K562 (cell line): Measurements from ENCODE around the gene DNAH8. TPM values are rescaled to one million over a fixed set of nuclear protein-coding genes. Genes with fewer than 3 reads are reported as not detected.
"Not testable (repeated sequence)": the region's sequence is repeated elsewhere in the genome, so short reads cannot be mapped to it uniquely, and the experiment has no call there.

Source experiments
- CCNT2 ChIP-seq: IDR thresholded peaks from 2 replicates; pipeline ENCODE4 v1.6.1; 2011; ENCODE audit warnings: borderline replicate concordance, low read depth, mild to moderate bottlenecking, moderate library complexity, mixed read lengths, low read length; ENCODE audit not compliant: insufficient read length; ENCODE audit errors: extremely low read depth
- CHAMP1 ChIP-seq: fragments of 450-650 bp; IDR thresholded peaks from 2 replicates; pipeline ENCODE4 v1.6.1; 2016; ENCODE audit warnings: mild to moderate bottlenecking
- CXXC5 ChIP-seq: fragments of 250-450 bp; sonication (Bioruptor Pico); IDR thresholded peaks from 2 replicates; pipeline ENCODE4 v1.8.0; 2022; ENCODE audit warnings: inconsistent platforms, mild to moderate bottlenecking, moderate library complexity
- FOSL1 ChIP-seq: fragments of 200-800 bp; sonication (Bioruptor generic); conservative IDR thresholded peaks from 2 replicates; pipeline ENCODE4 v1.6.1; 2016; ENCODE audit warnings: missing genetic modification characterization, missing compliant biosample characterization
- FOXM1 ChIP-seq, 2 experiments: fragments of 450-650 bp in 1 of 2; sonication (generic) in 1 of 2; formaldehyde crosslinking in 1 of 2; IDR thresholded peaks; 2 replicates each; pipeline versions ENCODE4 v1.6.1 to v1.9.0; 2017 to 2022; ENCODE audit warnings: low read depth in 2 of 2, mild to moderate bottlenecking in 2 of 2, missing genetic modification reagents in 1 of 2, moderate library complexity in 1 of 2
- HDAC2 ChIP-seq: fragments of 450-650 bp; IDR thresholded peaks from 2 replicates; pipeline ENCODE4 v1.6.1; 2016; ENCODE audit warnings: mild to moderate bottlenecking
- HES1 ChIP-seq: fragments of 450-650 bp; IDR thresholded peaks from 2 replicates; pipeline ENCODE4 v1.6.1; 2016; ENCODE audit warnings: low read depth, mild to moderate bottlenecking, moderate library complexity
- HMG20A ChIP-seq: fragments of 450-650 bp; formaldehyde crosslinking; conservative IDR thresholded peaks from 2 replicates; pipeline ENCODE4 v1.4.0; 2020; ENCODE audit warnings: mild to moderate bottlenecking, mixed read lengths
- KLF16 ChIP-seq: IDR thresholded peaks from 2 replicates; pipeline ENCODE4 v1.6.1; 2016; ENCODE audit warnings: antibody characterized with exemption
- LEF1 ChIP-seq: fragments of 450-650 bp; IDR thresholded peaks from 2 replicates; pipeline ENCODE4 v1.6.1; 2016; ENCODE audit warnings: mild to moderate bottlenecking
- MNT ChIP-seq, 2 experiments: fragments of 450-650 bp; conservative IDR thresholded peaks; 2 replicates each; pipeline ENCODE4 v1.6.1; 2017; ENCODE audit warnings: mild to moderate bottlenecking in 2 of 2, moderate library complexity in 2 of 2
- MTA3 ChIP-seq: fragments of 450-650 bp; formaldehyde crosslinking; IDR thresholded peaks from 2 replicates; pipeline ENCODE4 v1.6.1; 2017; ENCODE audit warnings: mild to moderate bottlenecking, borderline replicate concordance
- NCOR1 ChIP-seq: fragments of 450-650 bp; IDR thresholded peaks from 2 replicates; pipeline ENCODE4 v1.6.1; 2016; ENCODE audit warnings: mild to moderate bottlenecking, moderate library complexity
- NFIC ChIP-seq: fragments of 450-650 bp; IDR thresholded peaks from 2 replicates; pipeline ENCODE4 v1.6.1; 2017; ENCODE audit warnings: mild to moderate bottlenecking, inconsistent platforms
- PHB2 ChIP-seq: fragments of 450-650 bp; IDR thresholded peaks from 2 replicates; pipeline ENCODE4 v1.6.1; 2017; ENCODE audit warnings: low read depth
- SMARCC2 ChIP-seq: fragments of 450-650 bp; IDR thresholded peaks from 2 replicates; pipeline ENCODE4 v1.6.1; 2017; ENCODE audit warnings: antibody characterized with exemption, moderate library complexity, mild to moderate bottlenecking, low read depth
- TAL1 ChIP-seq: fragments of 450-650 bp; IDR thresholded peaks from 2 replicates; pipeline ENCODE4 v1.6.1; 2016; ENCODE audit warnings: mild to moderate bottlenecking
- TEAD1 ChIP-seq, 2 experiments: fragments of 450-650 bp in 1 of 2; sonication (generic) in 1 of 2; formaldehyde crosslinking; IDR thresholded peaks; 2 replicates each; pipeline versions ENCODE4 v1.4.0 to v1.8.0; 2020 to 2022; ENCODE audit warnings: mild to moderate bottlenecking in 2 of 2, missing genetic modification reagents in 1 of 2
- TRIM24 ChIP-seq, 2 experiments: fragments of 450-650 bp; IDR thresholded peaks; 2 replicates each; pipeline ENCODE4 v1.6.1; 2016
- ZMIZ1 ChIP-seq, 2 experiments: fragments of 150-350 bp in 1 of 2; IDR thresholded peaks; 2 replicates each; pipeline ENCODE4 v1.6.1; 2012 to 2016; ENCODE audit warnings: low read depth in 2 of 2, low read length in 2 of 2, mild to moderate bottlenecking in 1 of 2, moderate library complexity in 1 of 2
- ZNF766 ChIP-seq: fragments of 200-800 bp; sonication (Bioruptor generic); conservative IDR thresholded peaks from 2 replicates; pipeline ENCODE4 v1.6.1; 2016; ENCODE audit warnings: missing genetic modification characterization, missing compliant biosample characterization
- polyA plus RNA-seq, 8 experiments: library from polyadenylated mRNA; depleted of rRNA in 4 of 8; stranded (reverse) in 5 of 8; unstranded in 3 of 8; fragments of >200 nt; fragmentation: Nextera tagmentation in 2 of 8; fragmentation: Illumina TruSeq in 1 of 8; extraction: Ambion mirVana in 2 of 8; extraction: Trizol in 1 of 8; gene quantifications; 2 replicates each; pipeline versions ENCODE4 v1.2.1 to v1.2.3, GENCODE V29; 2011 to 2014; ENCODE audit warnings: inconsistent platforms in 1 of 8, missing spikeins in 1 of 8
- total RNA-seq, 7 experiments: library from RNA; depleted of rRNA in 6 of 7; stranded (reverse); fragments of >200 nt in 6 of 7; fragmentation: Illumina TruSeq in 2 of 7; extraction: Trizol in 2 of 7; gene quantifications; 2 replicates each; pipeline versions ENCODE4 v1.2.1 to v1.2.3, GENCODE V29; 2011 to 2021; ENCODE audit warnings: low replicate concordance in 1 of 7

DNAH8 gene
- total and polyA plus RNA-seq, 9 of the 15 experiments (the other 6 are each of a cell fraction or from before 2014, with no cell fraction given), result 1.2 to 4.2 (median 2.9) TPM

- TF ChIP-seq HES1 (peak; percentile 54), FOXM1 (IDR thresholded peaks at IDR 0.05; ENCODE audit: low read depth) (peak; percentile 76), CHAMP1 (peak; percentile 22; the same call in 1 of the 2 replicates), MNT (conservative IDR thresholded peaks at IDR 0.05) (peak in 1 of 2 experiments; percentile 71; a peak in 2 of 4 replicates), TEAD1 (CRISPR knock-in tag; IDR thresholded peaks at IDR 0.05) (0 out of 4 replicates have a peak, but pooled peaks of 1 of the 2 experiments have one; percentile 63), TAL1 (peak; percentile 96), NFIC (peak; percentile 77), TRIM24 (IDR thresholded peaks at IDR 0.05) (peak; percentile 67 to 78; a peak in 3 of 4 replicates), CXXC5 (CRISPR knock-in tag) (peak; percentile 56), KLF16 (peak; percentile 84), CCNT2 (peak; percentile 74), SMARCC2 (peak; percentile 49; the same call in 1 of the 2 replicates), HDAC2 (peak; percentile 97), ZNF766 (CRISPR knock-in tag) (peak; percentile 74; the same call in 1 of the 2 replicates), FOSL1 (tag) (peak; percentile 38), ZMIZ1 (IDR thresholded peaks at IDR 0.05; ENCODE audit: low read depth in 2 of 2, low read length in 2 of 2) (peak in 1 of 2 experiments; percentile 83; a peak in 2 of 4 replicates), MTA3 (0 out of 2 replicates have a peak, but pooled peaks have one; percentile 45), HMG20A (0 out of 2 replicates have a peak, but pooled peaks have one; percentile 52), NCOR1 (peak; percentile 93), PHB2 (peak; percentile 69; the same call in 1 of the 2 replicates), LEF1 (peak; percentile 57; the same call in 1 of the 2 replicates)
- TF ChIP-seq FOXM1 (CRISPR knock-in tag; IDR thresholded peaks at IDR 0.05; ENCODE audit: low read depth), result not testable (repeated sequence)
Measured at GRCh38 chr6:38796437-38796836, 81.3 kb downstream of the DNAH8 start (continued).
